ENCODE results near the gene GRIN2B. TPM values are rescaled to one million over a fixed set of nuclear protein-coding genes. Genes with fewer than 3 reads are reported as not detected.

The GRIN2B gene
- under 0.01 TPM in 2 replicates for total RNA-seq

DNA sequence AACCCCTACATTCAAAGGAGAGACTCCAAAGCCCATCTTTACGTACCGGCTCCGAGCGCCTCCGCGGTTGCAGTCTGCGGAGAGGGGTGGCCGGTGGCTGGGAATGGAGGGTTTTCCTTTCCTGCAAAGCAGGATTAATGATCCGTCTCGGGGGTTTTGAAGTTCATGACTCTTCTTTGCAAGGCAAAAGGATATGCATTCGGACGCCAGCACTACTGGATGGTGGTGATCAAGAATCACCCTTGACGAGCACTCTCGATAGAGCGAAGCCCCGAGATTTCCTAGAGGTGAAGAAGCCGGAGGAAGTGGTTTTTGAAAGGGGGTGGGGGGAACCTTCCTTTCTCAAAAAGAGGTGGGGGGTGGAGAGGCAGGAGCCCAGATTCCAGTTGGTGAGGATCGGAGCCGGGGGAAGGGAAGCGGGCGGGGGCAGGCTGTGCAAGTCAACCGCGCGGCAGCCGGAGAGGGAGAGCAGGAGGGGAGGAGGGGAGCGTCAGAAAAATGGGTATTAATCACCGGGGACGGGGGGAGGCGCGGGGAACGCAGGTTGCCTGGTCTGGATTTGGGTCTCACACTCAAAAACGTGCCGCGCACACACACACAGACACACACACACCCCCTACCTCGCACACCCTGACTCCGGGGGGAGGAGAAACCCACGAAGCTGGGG lies at the start of gene GRIN2B:
TSS of gene GRIN2B (minus strand) at position 307 of the 667 bp plus-strand sequence. CDS start 115,394 bp downstream, outside the sequence.
- H3K36me3 ChIP-seq (ENCODE audit: control insufficient read depth, insufficient read depth, low read length): no peaks in the 10 kb centered on the region
- FAIRE-seq (no peak), DNase-seq (ENCODE audit: low read depth) (no peak)
- no peak within 1 kb of the TSS for H3K4me3 ChIP-seq (ENCODE audit: low read depth, low read length)
- TF ChIP-seq, protein P1, sequence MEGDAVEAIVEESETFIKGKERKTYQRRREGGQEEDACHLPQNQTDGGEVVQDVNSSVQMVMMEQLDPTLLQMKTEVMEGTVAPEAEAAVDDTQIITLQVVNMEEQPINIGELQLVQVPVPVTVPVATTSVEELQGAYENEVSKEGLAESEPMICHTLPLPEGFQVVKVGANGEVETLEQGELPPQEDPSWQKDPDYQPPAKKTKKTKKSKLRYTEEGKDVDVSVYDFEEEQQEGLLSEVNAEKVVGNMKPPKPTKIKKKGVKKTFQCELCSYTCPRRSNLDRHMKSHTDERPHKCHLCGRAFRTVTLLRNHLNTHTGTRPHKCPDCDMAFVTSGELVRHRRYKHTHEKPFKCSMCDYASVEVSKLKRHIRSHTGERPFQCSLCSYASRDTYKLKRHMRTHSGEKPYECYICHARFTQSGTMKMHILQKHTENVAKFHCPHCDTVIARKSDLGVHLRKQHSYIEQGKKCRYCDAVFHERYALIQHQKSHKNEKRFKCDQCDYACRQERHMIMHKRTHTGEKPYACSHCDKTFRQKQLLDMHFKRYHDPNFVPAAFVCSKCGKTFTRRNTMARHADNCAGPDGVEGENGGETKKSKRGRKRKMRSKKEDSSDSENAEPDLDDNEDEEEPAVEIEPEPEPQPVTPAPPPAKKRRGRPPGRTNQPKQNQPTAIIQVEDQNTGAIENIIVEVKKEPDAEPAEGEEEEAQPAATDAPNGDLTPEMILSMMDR (IDR thresholded peaks at IDR 0.05; ENCODE audit: insufficient read depth, low read length, severe bottlenecking): no peak
- peaks cover 10% of the 10 kb centered on the region for H3K27me3 ChIP-seq (ENCODE audit: control insufficient read depth, insufficient read depth, low read length)

DNA sequence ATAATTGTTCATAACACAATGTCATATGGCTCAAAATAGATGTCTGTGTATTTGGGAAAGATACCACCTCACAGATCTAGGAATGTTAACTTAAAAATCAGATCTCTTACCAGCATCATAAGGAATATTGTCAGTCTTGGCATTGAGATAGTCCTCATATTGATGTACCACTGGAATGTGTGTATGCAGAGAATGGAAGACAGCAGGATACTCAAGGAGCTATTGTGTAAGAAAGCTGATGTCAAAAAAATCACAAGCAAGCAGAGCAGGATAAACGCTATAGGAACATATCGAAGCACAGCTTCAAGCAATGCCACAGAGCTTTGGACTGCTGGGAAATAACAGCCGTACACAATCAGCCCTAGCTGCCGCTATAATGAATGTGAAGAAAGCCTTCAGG lies 45.1 kb upstream of the GRIN2B start:
- H3K36me3 ChIP-seq (ENCODE audit: control insufficient read depth, insufficient read depth, low read length): no peaks in the 10 kb centered on the region
- no peak overlapping the region for H3K4me3 ChIP-seq (ENCODE audit: low read depth, low read length)
- FAIRE-seq (no peak), DNase-seq (ENCODE audit: low read depth) (no peak)
- TF ChIP-seq, protein P1 (IDR thresholded peaks at IDR 0.05; ENCODE audit: insufficient read depth, low read length, severe bottlenecking): no peak
- H3K27me3 ChIP-seq (ENCODE audit: control insufficient read depth, insufficient read depth, low read length): no peaks in the 10 kb centered on the region

DNA sequence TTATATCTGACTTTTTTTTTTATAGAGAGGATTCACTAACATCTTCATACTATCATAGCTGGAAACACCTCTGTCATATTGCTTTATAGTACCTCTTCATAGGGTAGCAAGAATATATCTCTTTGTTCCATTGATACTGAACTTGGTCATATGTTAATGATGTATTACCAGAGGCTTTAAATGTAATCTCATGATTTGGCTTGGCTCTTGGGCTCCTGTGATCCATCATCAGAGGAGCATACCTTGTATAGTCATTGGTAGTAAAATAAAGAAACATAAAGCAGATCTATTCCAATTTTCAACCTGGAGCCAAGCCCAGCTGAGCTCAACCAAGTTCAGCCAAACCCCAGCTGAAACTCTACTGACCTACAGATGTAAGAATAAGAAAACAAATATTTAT lies 43.2 kb upstream of the GRIN2B start:
- TF ChIP-seq, protein P1 (IDR thresholded peaks at IDR 0.05; ENCODE audit: insufficient read depth, low read length, severe bottlenecking): no peak
- FAIRE-seq (no peak), DNase-seq (ENCODE audit: low read depth) (no peak)
- Histone ChIP-seq H3K36me3 (ENCODE audit: control insufficient read depth, insufficient read depth, low read length) (no peaks in the 10 kb centered on the region), H3K27me3 (ENCODE audit: control insufficient read depth, insufficient read depth, low read length) (no peaks in the 10 kb centered on the region), H3K4me3 (ENCODE audit: low read depth, low read length) (no peak overlapping the region)

DNA sequence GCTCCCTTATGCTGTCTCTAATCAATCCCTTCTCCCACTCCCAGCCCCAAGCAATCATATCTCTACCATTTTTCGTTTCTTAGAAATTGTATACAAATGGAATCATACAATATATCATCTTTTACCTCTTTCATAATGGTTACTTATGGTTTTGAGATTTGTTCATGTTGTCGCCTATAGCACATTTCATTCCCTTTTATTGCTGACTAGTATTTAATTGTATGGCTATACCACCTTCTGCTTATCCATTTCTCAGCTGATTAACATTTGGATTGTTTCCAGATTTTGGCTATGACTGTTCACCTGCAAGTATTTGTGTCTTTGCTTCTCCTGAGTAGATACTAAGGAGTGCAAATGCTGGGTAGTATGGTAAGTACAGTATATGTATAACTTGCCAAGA lies 36.7 kb upstream of the GRIN2B start:
- TF ChIP-seq, protein P1 (IDR thresholded peaks at IDR 0.05; ENCODE audit: insufficient read depth, low read length, severe bottlenecking): no peak
- H3K36me3 ChIP-seq (ENCODE audit: control insufficient read depth, insufficient read depth, low read length): no peaks in the 10 kb centered on the region
- H3K27me3 ChIP-seq (ENCODE audit: control insufficient read depth, insufficient read depth, low read length): no peaks in the 10 kb centered on the region
- DNase-seq (ENCODE audit: low read depth) (no peak), FAIRE-seq (no peak)
- H3K4me3 ChIP-seq (ENCODE audit: low read depth, low read length): no peak overlapping the region

DNA sequence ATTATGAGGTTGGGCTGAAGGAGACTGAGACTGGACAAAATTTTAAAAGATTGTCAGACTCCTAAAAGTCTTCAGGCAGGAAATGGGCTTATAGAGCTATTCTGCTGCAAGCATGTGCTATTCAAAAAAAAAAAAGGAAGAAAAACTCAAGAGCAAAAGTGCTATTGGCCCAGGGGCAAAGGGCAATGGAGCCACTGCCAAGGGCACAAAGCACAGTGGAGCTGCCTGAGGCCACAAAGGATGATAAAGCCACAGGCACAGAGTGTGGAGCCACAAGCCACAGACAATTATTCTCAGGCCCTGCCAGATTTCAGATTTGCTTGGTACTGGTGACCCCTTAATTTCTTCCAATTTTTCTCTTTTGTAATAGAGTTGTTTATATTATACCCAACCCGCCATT lies 29.6 kb upstream of the GRIN2B start:
- Histone ChIP-seq H3K4me3 (ENCODE audit: low read depth, low read length) (no peak overlapping the region), H3K36me3 (ENCODE audit: control insufficient read depth, insufficient read depth, low read length) (no peaks in the 10 kb centered on the region), H3K27me3 (ENCODE audit: control insufficient read depth, insufficient read depth, low read length) (no peaks in the 10 kb centered on the region)
- FAIRE-seq (no peak), DNase-seq (ENCODE audit: low read depth) (no peak)
- TF ChIP-seq, protein P1 (IDR thresholded peaks at IDR 0.05; ENCODE audit: insufficient read depth, low read length, severe bottlenecking): no peak

DNA sequence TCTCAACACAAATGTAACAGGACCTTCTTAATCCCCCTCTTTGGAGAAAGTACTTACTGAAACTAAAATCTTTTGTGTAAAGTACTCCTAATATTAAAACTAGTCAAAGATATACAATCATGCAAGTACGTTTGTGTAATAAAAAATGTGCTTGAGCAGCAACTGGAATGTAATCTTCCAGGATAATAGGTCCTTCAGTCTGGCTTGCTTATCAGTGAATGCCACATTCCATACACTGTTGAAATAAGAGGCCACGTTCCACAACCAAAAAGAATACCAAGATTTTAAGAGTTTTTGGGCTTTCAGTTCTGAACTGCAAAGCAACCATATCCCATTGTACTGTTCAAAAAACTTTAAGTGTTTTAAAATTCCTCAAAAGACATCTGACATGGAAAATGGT lies 26.2 kb upstream of the GRIN2B start:
- DNase-seq (ENCODE audit: low read depth) (no peak), FAIRE-seq (no peak)
- Histone ChIP-seq H3K36me3 (ENCODE audit: control insufficient read depth, insufficient read depth, low read length) (no peaks in the 10 kb centered on the region), H3K27me3 (ENCODE audit: control insufficient read depth, insufficient read depth, low read length) (no peaks in the 10 kb centered on the region), H3K4me3 (ENCODE audit: low read depth, low read length) (no peak overlapping the region)
- TF ChIP-seq, protein P1 (IDR thresholded peaks at IDR 0.05; ENCODE audit: insufficient read depth, low read length, severe bottlenecking): no peak
